RPMI7951 (cell line): Measurements from ENCODE around the gene CAMK2N2. TPM values are rescaled to one million over a fixed set of nuclear protein-coding genes. Genes with fewer than 3 reads are reported as not detected.

ENCODE experiments used
- DNase-seq: peaks from one replicate; pipeline ENCODE4 v3.0.0-alpha.2; 2012; ENCODE audit warnings: low read depth
- total RNA-seq: library from RNA; depleted of rRNA; stranded (reverse); fragments of >200 nt; shearing (Covaris generic); gene quantifications from 2 replicates; pipeline ENCODE4 v1.2.3, GENCODE V29; 2014

The CAMK2N2 gene
- total RNA-seq, 1 experiment from 2014 or later: 0.96 TPM

- peak; percentile 27 for DNase-seq
Observed at GRCh38 chr3:184240384-184241140, 20.8 kb downstream of the CAMK2N2 start.

DNA sequence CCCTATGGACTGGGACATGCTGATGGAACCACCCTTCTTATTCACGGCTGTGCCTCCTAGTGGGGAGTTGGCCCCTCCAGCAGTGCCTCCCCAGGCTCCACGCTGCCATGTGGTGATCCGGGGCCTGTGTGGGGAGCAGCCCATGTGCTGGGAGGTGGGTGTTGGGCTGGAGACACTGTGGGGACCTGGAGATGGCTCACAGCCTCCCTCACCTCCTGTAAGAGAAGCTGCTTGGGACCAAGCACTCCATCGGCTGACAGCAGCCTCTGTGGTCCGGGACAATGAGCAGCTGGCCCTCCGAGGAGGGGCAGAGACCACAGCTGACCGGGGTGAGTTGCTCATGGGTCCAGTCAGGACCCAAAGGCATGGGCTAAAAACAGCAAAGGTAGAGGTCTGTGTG lies 21.6 kb downstream of the CAMK2N2 start:
- no peak for DNase-seq

DNA sequence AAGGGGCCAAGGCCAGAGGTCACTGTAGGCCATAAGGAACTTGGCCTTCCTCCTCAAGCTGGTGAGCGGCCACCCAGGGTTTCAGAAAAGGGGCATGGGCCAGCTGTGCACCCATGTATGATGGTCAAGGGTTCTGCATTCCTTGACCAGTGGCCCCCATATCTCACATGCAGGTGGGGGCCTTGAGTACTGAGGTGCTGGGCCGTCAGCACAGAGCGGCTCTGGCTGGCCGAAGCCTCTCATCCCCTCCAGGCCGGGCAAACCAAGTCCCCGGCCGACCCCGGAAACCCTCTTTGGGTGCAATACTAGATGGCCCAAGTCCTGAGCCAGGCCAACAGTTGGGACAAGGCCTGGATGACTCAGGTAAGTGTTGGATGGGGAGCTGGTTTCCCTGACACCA lies 22.1 kb downstream of the CAMK2N2 start:
- DNase-seq: no peak

- DNase-seq: no peak
Observed at GRCh38 chr3:184238246-184238818, 23.0 kb downstream of the CAMK2N2 start.

- DNase-seq: no peak
Observed at GRCh38 chr3:184237807-184238206, 23.5 kb downstream of the CAMK2N2 start.

- DNase-seq: no peak
Observed at GRCh38 chr3:184237211-184237610, 24.1 kb downstream of the CAMK2N2 start.

- DNase-seq: no peak
Observed at GRCh38 chr3:184236636-184237035, 24.7 kb downstream of the CAMK2N2 start.

- no peak for DNase-seq
Observed at GRCh38 chr3:184236033-184236410, 25.3 kb downstream of the CAMK2N2 start.

DNA sequence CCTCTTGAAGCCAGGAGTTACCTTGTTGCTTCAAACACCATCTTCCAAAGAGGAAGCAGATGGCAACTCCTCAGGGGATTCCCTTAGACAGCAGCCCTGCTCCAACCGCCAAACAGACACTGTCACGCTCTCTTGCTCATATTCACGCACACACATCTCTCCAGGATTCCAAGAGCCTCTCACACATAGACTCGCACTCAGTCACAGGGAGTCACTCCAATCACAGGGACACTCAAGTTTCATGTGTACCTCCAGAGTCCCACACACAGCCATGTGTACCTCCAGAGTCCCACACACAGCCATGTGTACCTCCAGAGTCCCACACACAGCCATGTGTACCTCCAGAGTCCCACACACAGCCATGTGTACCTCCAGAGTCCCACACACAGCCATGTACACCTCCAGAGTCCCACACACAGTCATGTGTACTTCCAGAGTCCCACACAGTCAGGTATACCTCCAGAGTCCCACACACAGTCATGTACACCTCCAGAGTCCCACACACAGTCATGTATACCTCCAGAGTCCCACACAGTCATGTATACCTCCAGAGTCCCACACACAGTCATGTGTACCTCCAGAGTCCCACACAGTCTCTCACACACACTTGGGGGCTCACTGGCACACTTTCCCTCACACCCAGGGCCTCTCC lies 25.8 kb downstream of the CAMK2N2 start:
- DNase-seq: no peak

DNA sequence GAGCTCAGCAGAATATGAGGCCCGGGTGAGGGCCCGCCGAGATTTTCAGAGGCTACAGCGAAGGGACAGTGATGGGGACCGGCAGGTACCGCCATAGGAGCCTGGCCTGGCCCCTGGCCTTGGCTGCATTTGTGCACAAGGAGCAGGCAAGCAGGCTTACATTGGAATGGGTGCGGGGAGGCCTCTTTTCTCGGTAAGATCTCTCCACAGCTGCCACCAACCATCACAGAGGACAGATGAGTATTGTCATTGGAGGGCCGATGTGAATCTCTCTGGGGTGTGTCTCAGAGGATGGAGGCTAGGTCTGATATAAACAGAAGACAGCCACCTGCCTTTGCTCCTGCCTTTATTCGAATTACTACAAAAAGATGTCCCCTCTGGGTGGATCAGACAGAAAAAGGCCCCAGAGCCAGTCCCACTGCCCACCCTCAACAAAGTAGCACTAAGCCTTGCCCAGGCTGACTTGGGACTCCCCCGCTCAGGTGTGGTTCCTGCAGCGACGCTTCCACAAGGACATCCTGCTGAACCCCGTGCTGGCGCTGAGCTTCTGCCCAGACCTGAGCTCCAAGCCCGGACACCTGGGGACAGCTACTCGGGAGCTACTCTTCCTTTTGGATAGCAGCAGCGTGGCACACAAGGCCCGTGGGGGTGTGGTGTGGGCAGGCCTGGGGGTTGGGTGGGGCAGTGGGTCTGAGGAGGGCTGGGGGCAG lies 26.5 kb downstream of the CAMK2N2 start:
- no peak for DNase-seq

DNA sequence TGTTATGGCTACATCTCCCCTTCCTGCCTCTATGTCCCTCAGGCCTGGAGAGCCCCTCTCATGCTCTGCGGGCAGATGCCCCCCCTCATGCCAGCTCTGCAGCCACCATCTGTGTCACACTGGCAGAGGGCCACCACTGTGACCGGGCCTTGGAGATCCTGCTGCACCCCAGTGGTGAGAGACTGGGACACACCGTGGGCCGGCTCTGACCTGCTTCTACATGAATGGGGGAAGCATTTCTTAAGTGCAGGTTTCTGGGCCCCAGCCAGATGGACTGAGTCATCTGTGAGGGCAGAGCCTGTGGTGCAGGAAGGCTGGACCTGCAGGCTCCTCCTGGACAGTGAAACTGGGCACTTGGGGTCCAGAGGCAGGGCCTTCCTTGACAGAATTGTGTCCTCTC lies 27.1 kb downstream of the CAMK2N2 start:
- DNase-seq: peak; percentile 83

GRCh38 chr3:184233127-184233843 lies 28.1 kb downstream of the CAMK2N2 start:
- no peak for DNase-seq

GRCh38 chr3:184231671-184232070 lies 29.7 kb downstream of the CAMK2N2 start:
- DNase-seq: no peak

DNA sequence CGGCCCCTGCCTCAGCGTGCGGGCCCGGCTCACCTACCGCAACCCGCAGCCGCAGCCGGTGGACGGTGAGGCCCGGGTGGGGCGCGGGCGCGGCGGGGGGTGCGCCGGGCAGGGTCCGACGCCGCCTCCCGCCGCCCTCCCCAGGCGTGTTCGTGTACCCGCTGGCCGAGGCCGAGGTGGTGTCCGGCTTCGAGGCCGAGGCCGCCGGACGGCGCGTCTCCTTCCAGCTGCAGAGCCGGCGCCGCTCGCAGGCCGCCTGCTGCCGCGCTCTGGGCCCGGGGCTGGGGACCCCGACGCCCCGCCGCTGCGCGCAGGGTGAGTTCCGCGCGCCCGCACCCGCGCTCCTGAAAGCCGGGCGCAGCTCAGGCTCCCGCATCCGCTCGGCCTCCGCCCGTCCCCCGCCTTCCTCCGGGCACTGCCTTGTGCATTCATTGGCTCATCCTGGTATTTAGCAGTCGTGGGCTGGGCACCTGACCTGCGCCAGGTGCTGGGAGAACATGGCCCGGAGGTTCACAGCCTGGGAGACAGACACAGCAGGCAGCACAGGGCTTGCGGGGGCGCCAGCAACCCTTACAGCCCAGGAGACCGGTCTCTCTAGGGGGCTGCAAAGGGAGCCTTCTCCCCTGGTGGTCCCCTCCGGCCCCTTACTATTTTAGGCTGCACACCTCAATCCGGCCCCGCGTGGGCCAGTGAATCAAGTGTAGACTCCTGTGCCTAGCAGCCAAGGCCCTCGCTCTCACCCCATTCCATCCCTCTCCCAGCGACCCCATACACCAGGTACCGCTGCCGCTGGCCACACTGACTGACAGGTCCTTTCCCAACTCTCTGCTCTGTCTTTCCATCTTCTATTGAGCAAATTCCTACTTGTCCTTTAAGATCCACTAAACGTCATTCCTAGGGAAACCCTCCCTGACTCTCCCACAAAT lies 30.5 kb downstream of the CAMK2N2 start:
- DNase-seq: no peak

GRCh38 chr3:184230081-184230602 lies 31.2 kb downstream of the CAMK2N2 start:
- no peak for DNase-seq

- DNase-seq: peak; percentile 59
Observed at GRCh38 chr3:184229394-184230080, 31.8 kb downstream of the CAMK2N2 start, which contains the start of gene VWA5B2. VWA5B2 (plus strand) TSS chr3:184229585; CDS start chr3:184230529, 944 bp downstream.

DNA sequence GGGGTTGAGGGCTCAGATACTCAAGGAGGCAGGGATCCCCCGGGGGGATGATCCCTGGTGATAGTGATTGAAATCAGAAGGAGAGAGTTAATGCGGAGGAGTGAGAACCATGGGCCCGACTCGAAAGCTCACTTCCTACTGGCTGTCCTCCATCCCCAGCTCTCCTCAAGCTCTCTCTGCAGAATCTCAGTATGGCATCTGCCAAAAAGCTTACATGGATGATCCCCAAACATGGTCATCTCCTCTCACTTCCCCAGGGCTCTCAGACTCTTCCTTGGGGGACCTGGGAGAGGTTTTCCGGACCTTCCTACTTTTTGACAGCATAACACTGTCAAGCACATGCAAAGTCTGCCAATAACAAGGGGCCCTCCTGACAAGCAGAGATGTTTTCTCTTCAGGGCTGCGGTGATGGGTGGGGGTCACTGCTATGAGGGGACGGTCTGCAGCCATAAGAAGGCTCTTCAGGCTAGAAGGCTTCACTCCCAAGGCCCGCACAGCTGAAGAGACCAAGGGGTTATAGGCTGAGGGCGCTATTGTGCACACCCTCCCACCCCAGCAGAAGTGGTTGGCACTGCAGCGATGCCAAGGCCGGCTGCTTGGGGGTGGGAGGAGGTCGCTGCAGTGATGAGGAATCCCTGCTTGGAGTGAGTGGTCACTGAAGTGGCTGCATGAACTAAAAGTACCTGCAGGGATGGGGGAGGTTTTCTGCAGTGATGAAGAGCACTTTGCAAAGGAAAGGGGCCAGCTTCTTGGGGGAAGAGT lies 32.8 kb downstream of the CAMK2N2 start:
- DNase-seq: no peak

GRCh38 chr3:184227481-184227935 lies 33.8 kb downstream of the CAMK2N2 start:
- peak; percentile 20 for DNase-seq

- no peak for DNase-seq
Observed at GRCh38 chr3:184223946-184224345, 37.4 kb downstream of the CAMK2N2 start.
